ENCODE results near the gene CDCA4. TPM values are rescaled to one million over a fixed set of nuclear protein-coding genes. Genes with fewer than 3 reads are reported as not detected.

The CDCA4 gene
- polyA plus RNA-seq, 4 donors = 18.2 to 26.9 (median 21.3) TPM

DNA sequence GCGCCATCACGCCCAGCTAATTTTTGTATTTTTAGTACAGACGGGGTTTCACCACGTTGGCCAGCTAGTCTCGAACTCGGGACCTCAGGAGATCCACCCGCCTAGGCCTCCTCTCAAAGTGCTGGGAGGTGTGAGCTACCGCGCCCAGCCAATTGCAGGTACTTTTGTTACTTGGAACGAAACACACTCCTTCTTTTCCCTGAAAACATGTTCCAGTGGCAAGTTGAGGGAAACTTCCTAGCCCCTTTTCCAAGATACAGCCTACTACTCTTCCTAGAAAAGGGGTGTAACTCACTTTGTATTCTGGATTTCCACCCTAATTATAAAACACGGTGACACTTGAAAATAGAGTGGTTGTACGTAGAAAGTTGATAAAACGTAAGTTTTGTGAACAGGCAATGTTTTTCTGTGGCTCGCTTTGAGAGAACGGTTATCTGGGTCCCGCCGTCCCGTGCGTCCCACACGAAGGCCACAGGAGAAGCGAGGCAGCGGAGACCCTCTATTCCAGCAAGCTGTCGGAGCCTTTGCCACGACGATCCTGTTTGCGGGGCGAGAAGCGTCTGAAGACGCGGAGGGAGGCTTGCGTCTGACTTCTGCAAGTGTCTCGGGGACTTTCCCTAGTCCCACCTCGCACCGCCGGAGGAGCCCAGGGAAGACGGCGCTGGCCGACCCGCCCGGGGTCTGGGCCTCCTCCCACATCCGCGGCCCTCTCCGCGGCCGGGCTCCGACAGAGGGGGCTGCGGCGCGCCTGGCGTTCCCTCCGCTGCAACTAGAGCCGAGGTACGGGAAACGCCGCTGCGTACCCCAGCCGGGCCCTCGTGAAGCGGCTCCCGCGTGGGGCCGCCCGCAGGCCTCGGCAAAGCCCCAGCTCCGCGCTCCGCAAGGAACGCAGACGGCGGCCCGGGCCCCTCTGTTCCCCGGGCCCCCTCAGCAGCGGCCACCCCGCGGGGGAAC is 745 bp downstream of the CDCA4 start:
- no peak for DNase-seq (ENCODE audit: low read depth in 4 of 4, low spot score in 3 of 4)

DNA sequence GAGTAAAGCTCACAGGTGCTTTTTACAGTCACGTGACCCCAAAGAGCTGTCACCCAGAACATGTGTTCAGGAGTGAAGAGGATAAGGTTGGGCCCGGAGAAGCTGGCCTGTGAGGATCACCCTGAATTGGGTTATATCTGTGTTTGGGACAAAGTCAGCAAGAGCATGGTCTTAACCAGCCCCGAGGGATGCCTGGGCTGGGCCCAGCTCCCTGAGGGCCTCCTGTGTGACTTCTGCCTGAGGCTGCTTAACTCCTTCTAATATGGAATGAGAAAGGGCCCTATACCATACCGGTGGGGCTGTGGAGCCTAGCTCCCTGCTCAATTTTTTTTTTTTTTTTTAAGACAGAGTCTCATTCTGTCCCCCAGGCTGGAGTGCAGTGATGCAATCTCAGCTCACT is 2.5 kb downstream of the CDCA4 start:
- DNase-seq (ENCODE audit: low read depth in 4 of 4, low spot score in 3 of 4) = no peak

DNA sequence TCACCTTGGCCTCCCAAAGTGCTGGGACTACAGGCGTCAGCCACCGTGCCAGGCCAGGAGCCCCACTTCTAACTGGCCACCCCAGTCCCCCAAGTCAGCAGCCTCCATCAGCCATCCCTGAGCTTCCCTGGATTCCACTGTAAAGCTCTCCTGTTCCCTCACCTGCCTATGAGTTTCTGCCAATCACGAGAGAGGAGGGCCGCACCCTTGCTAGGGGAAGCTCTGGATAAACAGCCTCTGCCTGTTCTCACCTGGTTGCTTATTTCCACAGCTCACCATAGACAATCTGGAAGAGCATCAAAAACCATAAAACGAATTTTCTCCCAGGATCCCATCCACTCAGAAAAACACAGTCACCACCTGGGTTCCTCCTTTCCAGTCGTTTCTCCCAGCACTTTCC is 5.0 kb downstream of the CDCA4 start:
- no peak for DNase-seq (ENCODE audit: low read depth in 4 of 4, low spot score in 3 of 4)

DNA sequence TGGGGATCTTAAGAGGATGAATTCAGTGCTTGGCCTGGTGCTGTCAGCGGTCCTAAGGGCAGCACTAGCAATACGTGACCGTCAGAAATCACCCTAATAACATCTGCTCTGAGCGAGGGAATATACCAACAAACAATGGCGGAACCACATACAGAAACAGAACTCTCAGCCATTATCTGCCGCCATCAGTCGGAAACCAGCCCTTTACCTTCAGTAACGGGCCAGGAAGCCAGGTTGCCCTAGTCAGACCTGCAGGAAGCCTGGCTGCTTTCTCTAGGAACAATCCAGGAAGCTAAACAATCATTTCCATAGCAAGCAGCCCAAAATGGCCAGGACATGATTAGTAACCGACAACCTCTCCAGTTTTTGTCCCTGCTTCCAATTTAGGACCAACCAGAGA is 5.6 kb downstream of the CDCA4 start:
- DNase-seq (ENCODE audit: low read depth in 4 of 4, low spot score in 3 of 4) = no peak

DNA sequence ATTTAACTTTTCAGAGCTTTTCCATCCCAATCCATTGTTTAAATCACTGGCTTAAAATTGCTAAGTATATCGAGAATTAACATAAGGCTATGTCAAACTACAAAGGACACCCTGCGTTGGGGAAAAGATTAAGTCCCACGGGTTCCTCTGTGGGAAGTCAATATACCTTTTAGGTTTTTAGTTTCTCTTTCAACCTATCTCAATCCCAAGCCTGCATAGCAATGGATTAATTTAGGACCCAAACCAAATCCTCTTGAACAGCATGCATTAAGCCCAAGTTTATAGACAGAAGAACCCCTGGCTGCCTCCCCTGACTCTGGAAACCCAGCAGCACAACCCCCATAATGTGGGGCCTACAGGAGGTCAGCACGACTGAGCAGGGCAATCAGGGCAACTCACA is 6.3 kb downstream of the CDCA4 start:
- DNase-seq (ENCODE audit: low read depth in 4 of 4, low spot score in 3 of 4) = no peak

DNA sequence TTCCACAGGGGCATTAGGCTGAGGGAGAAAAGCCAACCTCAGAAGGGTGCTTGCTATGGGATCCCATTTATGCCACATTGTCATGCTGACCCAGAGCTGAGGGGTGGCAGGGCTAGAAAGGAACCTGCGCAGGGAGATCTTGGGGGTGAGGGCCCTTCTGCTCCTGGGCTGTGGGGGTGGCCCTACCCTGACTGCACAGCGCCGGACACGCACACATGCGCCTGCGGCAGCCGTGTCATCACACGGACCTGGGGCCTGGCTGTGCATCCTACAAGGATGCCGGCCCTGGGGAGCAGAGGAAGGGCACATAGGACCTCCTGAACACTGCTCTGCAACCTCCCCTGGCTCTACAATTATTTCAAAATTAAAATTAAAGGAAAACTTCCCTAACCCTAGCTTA is 6.9 kb downstream of the CDCA4 start:
- DNase-seq (ENCODE audit: low read depth in 4 of 4, low spot score in 3 of 4) = no peak

DNA sequence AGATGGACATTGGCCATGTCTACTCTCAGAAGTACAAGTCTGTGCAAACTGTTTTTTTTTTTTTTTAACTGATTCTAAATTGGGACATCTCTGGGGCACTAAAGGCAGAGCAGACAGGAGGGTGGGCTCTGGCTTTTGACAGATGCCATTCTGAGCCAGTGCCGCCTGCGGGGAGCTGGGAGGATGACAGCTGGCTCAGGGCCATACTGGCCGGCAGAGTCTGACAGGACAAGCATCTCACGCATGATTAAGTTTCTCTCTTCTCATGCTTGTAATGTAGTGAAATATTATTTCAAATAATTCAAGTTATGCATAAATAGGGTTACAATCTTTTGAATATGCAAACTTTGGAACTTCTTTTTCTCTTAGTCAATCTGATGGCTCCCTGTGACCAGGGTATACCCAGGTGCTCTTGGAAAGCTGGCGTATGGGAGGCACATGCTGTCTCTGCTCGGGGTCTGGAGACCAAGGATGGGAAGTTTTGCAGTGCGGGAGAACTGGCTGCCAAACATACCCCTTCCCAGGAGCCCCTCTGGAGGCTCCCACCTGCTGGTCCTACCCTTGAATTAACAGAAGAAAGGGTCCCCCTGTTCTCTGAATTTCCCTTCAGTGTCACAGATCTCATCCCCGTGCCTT is 7.6 kb downstream of the CDCA4 start:
- DNase-seq (ENCODE audit: low read depth in 4 of 4, low spot score in 3 of 4) = no peak

DNA sequence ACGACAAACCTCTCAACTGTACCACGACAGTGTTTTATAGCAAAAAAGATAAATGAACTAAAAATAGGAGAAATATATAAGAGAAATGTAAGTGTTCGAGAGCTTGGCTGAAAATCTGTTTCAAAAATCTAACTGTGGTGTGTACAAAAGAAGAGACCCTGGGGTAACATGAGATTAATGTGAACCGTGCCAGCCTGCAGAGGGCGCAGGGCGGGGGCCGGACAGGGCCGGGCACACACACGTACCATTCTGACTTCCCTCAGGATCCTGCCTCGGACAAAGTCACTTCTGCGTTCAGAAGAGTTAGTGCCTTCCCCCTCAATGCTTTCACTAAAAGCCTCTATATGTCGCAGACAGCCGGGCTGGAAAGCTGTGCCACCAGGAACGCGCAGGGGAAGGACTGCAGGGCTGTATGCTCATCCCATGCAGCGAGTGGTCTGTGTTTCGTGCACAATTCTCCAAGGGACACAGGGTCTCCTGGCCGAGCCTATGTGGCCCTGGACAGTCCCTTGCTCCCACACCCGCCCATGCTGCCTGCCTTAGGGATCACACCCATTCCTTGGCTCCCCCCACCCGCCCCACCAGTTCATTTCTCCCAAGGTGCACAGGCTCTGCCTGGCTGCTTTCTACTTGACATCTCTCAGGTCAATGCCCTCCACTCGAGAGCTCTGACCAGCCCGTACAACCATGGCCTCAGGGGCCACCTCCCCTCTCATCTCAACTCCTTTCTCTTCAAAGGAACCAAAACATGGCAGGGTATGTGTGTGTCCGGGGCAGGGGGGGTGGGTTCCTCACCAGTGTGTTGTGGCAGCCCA is 8.5 kb downstream of the CDCA4 start:
- DNase-seq (ENCODE audit: low read depth in 4 of 4, low spot score in 3 of 4) = no peak

DNA sequence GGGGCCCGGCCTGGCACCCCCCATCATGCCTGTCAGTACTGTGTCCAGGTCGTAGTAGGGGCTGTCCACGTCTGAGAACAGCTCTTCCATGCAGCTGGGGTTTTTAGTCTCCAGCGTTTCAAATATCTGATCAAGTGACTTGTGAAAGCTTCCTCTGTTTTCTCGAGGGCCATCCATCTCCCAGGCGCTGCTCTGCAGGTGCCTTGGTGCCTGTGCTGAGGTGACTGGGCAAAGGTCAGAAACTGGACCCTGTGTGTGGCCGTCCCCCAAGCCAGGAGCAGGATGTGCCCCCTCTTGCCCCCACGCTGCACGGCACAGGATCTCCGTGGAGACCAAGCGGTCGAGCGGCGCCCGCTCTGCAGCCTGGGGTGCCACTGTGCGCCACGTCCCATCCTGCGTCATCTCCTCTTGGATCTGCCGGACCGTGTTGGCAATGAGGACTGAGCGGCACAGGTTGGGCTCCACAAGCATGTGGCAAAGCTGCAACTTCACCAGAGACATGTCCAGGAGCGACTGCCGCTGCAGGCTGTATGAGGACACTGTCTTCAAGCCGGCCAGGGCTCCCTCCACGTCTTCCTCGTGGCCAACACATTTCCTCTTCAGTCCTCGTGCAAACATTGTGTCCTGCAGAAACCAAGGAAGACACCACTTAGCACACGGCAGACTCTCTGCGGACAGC is 9.4 kb downstream of the CDCA4 start:
- DNase-seq (ENCODE audit: low read depth in 4 of 4, low spot score in 3 of 4) = no peak

DNA sequence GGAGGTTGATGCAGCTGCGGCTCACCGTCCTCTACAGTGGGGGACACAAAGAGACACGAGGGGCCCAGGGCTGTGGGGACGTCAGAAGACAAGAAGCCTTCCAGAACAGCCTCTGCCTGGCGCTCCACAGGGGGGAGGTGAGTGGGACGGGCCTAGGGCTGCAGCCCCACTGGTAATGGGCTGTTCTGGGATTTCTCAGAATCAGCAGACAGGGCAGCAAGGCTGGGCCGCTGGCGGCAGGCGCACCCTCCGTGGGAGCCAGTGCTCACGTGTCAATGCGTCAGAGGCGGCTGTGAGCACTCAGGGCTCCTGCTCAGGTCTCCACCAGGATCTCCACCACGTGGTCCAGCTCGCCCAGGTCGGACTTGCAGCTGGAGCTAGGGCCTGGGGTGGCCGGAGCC is 10.0 kb downstream of the CDCA4 start:
- DNase-seq (ENCODE audit: low read depth in 4 of 4, low spot score in 3 of 4) = no peak

DNA sequence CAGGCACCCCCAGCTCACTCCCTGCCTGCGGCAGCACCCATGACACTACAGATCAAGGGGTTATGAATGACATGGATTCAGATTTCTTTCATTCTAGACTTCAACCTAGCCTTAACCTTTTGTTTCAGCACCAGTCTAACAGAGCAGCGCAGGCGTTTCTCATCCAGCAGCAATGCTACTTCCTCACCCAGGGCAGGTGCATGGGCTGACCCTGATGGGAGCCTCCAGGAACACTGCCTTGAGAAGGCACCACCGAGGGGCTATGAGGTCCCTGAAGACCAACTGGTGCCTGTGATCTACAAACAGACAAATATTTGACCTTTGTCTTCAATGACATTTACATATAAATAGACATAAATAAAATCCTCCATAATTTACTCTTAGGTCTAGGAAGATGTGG is 10.8 kb downstream of the CDCA4 start:
- DNase-seq (ENCODE audit: low read depth in 4 of 4, low spot score in 3 of 4) = no peak

DNA sequence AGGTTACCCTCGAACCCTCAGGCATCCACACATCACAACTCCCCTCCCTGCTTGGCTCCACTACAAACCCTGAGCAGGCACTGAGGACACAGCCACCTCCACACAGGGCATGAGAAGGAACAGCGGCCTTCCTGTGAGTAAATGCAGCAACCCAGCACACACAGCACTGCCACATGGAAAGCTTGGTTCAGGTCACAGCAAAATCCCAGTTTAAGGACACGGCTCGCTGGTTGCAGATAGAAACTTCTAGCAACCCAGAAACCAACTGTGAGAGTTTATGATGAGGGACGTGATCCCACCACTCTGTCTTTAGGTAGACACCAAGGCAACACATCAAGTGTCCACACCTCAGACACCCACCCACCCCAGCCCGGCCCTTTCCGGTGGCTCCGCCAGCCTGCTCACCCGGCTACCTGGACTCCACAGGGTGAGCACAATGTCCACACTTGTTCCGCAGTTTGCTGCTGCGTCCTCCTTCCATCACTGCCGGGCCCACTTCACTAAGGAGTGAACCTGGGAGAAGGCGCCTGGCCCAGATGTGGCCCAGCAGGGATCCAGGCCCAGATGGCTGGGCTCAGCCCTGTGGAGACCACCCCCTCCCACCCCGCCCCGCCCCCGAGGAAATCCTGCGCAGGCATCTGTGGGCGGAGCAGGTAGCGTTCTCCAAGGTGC is 13.2 kb downstream of the CDCA4 start:
- no peak for DNase-seq (ENCODE audit: low read depth in 4 of 4, low spot score in 3 of 4)

DNA sequence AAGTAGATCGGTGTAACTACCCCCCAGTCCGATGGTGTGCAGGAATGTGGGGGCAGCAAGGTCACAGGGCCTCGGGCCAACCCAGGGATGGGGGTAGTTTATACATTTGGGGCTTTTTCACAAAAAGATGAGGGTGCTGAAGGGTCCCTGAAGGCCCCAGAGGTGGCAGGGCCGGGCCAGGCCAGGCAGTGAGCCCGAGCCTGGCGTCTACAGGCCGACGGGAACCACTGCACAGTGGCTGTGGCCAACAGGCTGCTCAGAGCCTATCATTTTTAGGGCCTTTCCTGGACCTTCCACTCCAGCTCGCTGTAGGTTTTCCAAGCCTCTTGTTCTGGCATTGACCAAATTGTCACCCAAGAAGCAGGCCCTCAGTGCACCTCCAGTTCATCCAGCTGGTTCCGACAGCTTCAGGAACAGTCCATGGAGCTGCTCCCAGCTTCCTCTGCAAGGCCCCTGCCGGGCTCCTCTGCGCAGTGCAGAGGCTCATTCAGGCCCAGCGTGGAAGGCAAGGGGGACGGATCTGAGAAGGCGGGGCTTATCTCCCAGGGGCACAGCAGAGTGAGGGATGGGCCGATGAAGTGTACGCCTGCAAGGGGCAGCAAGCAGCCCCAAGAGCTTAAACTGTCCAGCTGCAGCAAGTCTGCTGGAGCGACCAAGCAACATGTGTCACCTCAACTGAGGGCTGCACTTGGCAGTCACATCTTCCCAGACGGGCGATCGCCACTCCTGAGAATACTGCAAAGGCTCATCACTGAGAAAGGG is 13.9 kb downstream of the CDCA4 start:
- DNase-seq (ENCODE audit: low read depth in 4 of 4, low spot score in 3 of 4) = no peak

DNA sequence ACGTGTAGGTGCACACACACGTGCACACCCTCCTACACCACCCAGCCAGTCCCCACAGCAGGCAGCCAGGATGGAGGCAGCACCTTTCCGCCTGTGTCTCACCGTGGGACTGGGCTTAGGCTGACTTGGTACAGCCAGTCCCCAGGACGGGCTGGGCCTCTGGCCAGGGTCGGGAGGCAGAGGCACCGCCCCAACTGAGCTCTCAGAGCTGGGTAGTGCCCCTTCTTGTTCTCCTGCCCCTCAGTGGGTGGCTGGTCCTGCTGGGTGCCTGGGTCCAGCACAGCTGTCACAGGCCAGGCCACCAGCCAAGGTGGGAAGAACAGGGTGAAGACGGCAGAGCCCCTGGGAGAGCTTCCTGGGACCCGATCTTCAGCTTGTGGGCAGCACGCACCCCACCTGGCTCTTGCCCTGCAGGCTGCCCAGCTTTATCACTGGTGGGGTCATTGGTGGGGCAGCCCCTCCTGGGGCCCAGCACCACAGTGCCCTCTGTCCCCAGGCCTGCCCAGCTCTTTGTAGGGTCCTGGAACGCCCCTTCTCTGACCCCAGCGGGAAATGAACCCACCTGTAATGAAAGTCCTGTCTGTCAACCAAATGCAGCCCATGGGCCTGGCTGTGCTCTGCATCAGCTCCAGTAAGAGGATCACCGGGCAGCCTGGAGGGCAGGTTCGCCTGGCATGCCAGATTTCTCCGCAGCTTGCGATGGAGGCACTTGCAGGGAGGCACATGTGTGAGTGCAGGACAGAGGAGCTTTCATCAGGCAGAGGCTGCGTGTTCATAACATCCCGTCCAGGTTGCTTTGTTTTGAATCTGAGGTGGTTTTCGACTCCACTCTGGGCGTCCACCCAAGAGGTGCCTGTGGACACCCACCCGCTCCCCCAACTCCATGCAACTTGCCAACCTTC is 14.7 kb downstream of the CDCA4 start:
- DNase-seq (ENCODE audit: low read depth in 4 of 4, low spot score in 3 of 4) = no peak

DNA sequence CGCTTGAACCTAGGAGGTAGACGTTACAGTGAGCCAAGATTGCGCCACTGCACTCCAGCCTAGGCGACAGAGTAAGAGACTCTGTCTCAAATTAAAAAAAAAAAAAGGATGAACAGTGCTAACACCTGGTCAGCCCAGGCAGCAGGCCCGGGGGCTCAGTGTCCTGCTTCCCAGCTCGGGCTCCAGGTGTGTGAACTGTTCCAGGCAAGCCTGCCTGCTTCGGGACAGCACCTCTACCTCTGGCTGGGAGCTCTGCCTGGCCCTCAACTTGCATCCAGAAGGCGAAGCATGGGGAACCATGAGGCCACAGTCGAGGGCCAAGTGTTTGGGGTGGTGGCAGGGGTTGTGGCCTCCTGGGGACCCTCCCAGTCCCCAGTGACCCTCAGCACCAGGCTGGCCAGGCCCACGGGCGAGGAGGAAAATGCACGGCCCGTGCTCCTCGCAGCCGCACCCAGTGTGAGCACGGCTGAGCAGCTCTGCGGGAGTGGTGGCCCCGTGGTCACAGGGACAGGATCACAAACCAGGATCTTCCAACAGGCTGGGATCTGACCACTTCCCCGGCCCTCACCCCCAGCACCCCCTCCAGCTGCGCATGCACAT is 15.5 kb downstream of the CDCA4 start:
- no peak for DNase-seq (ENCODE audit: low read depth in 4 of 4, low spot score in 3 of 4)

DNA sequence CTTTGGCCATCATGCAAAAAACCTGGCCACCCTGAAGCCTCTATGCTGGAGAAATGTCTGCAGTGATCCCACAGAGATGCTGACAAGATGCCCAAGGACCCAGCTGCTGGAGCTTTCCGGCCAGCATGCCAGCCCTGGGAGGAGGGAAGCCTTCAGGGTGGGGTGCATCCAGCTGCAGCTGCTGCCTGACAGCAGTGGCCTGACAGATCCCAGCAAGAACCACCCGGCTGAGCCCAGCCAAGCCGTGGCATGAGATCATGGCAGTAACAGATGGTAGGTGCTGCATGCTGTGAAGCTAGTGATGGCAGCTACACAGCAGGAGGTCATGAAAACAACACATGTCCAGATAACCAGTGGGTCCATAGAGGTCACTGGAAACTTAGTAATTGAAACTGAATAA is 21.5 kb downstream of the CDCA4 start:
- DNase-seq (ENCODE audit: low read depth in 4 of 4, low spot score in 3 of 4) = no peak

DNA sequence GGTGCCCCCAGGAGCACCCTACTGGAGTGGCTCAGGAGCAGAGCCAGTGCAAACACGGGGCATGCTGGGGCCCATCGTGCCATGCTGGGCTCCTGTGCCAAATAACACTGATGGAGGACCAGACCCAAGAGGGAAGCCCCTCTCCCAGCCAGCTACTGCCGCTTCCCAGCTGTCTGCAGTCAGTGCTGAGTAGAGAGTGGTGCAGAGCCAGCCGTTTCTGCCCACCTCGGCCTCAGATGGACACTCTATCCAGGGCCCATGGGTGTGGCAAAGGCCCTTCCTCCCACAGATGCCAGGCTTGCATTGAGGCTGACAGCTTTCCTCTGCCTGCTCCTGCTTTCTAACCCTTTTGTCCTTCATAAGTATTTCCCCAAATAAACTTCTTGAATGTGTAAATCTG is 22.1 kb downstream of the CDCA4 start:
- no peak for DNase-seq (ENCODE audit: low read depth in 4 of 4, low spot score in 3 of 4)

DNA sequence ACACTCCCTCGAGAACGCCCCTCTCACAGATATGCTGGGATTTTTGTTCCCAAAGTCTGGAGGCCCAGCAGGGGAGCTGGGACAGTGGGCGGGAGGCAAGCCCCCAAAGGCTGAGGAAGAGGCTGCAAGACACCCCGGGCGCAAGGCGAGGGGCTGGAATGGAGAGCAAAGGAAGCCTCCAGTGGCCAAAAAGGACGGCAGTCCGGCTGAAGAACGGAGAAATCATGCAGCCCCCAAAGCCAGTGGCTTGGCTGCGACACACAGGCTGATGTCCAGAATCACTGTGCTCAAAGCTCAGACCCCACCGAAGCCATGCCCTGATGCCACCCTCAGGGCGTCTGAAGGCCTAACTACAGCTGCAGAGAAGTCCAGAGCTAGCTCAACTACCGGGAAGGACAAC is 24.4 kb downstream of the CDCA4 start:
- no peak for DNase-seq (ENCODE audit: low read depth in 4 of 4, low spot score in 3 of 4)

Measured in left renal pelvis (tissue), 4 donors.